Adrenal gland (tissue), 5 donors: ENCODE data around the gene U2SURP.

Experiments used
- POLR2A ChIP-seq, 2 donors: fragments of 450-650 bp; IDR thresholded peaks; one replicate each; pipeline ENCODE4 v1.6.1; 2017; ENCODE audit warnings: antibody characterized with exemption in 2 of 2, mild to moderate bottlenecking in 2 of 2, moderate library complexity in 1 of 2
- TF ChIP-seq, protein P1 (sequence below), 6 experiments: fragments of 450-650 bp in 4 of 6; fragments of 200-600 bp in 2 of 6; sonication (generic) in 1 of 6; IDR thresholded peaks; 1 replicate in 5 of 6; 2 replicates in 1 of 6; pipeline versions ENCODE4 v1.5.1 to v1.8.0; 2016 to 2021; ENCODE audit warnings: antibody characterized with exemption in 6 of 6, mild to moderate bottlenecking in 2 of 6, moderate library complexity in 1 of 6
- donor health status: DM: no; HTN: no; CAD: no.

DNA sequence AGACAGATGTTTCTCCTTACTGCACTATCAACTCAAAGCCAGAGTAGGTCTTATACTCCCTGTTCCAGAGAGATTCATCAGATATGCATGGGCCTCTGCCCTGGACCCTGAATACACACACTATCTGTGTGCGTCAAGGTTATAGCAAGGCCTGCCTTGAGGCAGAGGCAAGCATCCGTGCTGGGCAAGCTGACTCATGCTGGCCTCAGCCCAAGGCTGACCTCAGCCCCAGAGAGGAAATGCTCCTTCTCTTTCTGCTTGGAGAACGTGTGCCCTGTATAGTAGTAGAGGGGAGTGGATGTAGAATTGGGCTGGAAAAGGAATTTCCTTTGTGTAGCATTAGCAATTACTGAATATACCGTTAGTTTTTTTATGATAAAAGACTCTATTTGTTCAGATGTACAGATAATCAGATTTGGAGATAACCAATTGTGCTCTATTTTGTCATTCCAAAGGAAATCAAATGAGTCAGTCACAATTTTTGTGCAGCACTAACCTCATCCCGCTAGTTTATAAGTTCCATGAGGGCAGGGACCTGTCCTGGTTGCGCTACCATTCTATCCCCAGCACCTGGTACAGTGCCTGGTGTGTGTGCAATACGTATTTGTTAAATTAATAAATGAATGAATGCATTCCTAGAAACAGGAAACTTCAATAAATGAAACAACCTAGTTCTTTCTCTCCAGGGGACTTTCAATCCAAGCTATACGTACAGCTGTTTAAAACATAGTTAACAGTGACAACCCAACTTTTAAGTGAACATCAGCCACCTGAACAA is 24.6 kb upstream of the U2SURP start:
- TF ChIP-seq, protein P1, sequence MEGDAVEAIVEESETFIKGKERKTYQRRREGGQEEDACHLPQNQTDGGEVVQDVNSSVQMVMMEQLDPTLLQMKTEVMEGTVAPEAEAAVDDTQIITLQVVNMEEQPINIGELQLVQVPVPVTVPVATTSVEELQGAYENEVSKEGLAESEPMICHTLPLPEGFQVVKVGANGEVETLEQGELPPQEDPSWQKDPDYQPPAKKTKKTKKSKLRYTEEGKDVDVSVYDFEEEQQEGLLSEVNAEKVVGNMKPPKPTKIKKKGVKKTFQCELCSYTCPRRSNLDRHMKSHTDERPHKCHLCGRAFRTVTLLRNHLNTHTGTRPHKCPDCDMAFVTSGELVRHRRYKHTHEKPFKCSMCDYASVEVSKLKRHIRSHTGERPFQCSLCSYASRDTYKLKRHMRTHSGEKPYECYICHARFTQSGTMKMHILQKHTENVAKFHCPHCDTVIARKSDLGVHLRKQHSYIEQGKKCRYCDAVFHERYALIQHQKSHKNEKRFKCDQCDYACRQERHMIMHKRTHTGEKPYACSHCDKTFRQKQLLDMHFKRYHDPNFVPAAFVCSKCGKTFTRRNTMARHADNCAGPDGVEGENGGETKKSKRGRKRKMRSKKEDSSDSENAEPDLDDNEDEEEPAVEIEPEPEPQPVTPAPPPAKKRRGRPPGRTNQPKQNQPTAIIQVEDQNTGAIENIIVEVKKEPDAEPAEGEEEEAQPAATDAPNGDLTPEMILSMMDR (IDR thresholded peaks at IDR 0.05) = no peak
- TF ChIP-seq POLR2A (IDR thresholded peaks at IDR 0.05) = peak in 1 of 2 donors; percentile 26
